Pancreas (tissue), 10 donors: ENCODE measurements around the gene PI4KA. TPM values are rescaled to one million over a fixed set of nuclear protein-coding genes. Genes with fewer than 3 reads are reported as not detected.

Experiments used
- ATAC-seq, 4 donors: fragments of 200-7000 bp; cut with Tn5 transposase; one replicate each; pipeline versions ENCODE4 v1.8.0 to v1.9.1; 2020; ENCODE audit warnings: mild to moderate bottlenecking in 4 of 4, moderate library complexity in 4 of 4
- DNase-seq, 6 donors: peaks; one replicate each; pipeline ENCODE4 v3.0.0-alpha.2; 2020
- FAIRE-seq: peaks from 2 replicates; lab custom pipeline; 2012; peaks lifted over from hg19 to GRCh38; lab: Jason Lieb, UNC
- H3K27ac ChIP-seq, 4 donors: fragments of 200-600 bp; sonication (generic); 1 replicate in 3 of 4; 2 replicates in 1 of 4; pipeline versions ENCODE4 v1.5.0 to v1.8.0; 2020
- H3K27me3 ChIP-seq, 4 donors: fragments of 200-600 bp; one replicate each; pipeline ENCODE4 v1.8.0; 2021
- H3K36me3 ChIP-seq, 3 donors: fragments of 200-600 bp; sonication (generic) in 1 of 3; one replicate each; pipeline versions ENCODE4 v1.5.0 to v1.8.0; 2020 to 2021
- H3K4me1 ChIP-seq, 3 donors: fragments of 200-600 bp; one replicate each; pipeline ENCODE4 v1.8.0; 2021
- H3K4me3 ChIP-seq, 4 donors: fragments of 200-600 bp; sonication (generic) in 2 of 4; one replicate each; pipeline versions ENCODE4 v1.5.0 to v1.8.0; 2020 to 2021
- H3K9me3 ChIP-seq, 4 donors: fragments of 200-600 bp; one replicate each; pipeline ENCODE4 v1.8.0; 2021
- CTCF ChIP-seq, 4 donors: fragments of 200-600 bp; sonication (generic) in 3 of 4; IDR thresholded peaks; one replicate each; pipeline versions ENCODE4 v1.5.0 to v1.8.0; 2021; ENCODE audit warnings: antibody characterized with exemption in 4 of 4
- WGBS, 2 donors: extraction: QIAGEN DNeasy Blood & Tissue Kit; methylation state at CpG; one replicate each; pipeline ENCODE4 v1.1.7; 2013; 5-methylcytosine and 5-hydroxymethylcytosine counted together
- intact Hi-C, 3 donors: fragments of 100-400 bp; cut with DNase I; formaldehyde crosslinking; loops; one replicate each; pipeline versions ENCODE4 v1.11.1 to v1.14.2; 2022
- polyA plus RNA-seq, 2 donors: library from polyadenylated mRNA; stranded (reverse); fragments of 200-250 nt; gene quantifications; one replicate each; pipeline ENCODE4 v1.2.3, GENCODE V29; 2013
- total RNA-seq, 6 donors: library from RNA; stranded (reverse); fragmentation: NEBNext Ultra II Directional in 4 of 6; extraction: Animal tissue kit (Norgen Biotek cat#: 25700) in 4 of 6; gene quantifications; one replicate each; pipeline versions ENCODE4 v1.2.1 to v1.2.4, GENCODE V29; 2021 to 2023
- donor health status: healthy with polysubstance abuse.
- donor health status: DM: no; HTN: no; CAD: no; lungs with moderate emphysema.
- donor health status: DM: no; HTN: no; CAD: no.
- donor health status: control.
- donor health status: control.
- donor health status: Bipolar disorder and iron deficiency.
- donor health status: DM: yes; HTN: yes; CAD: no.
- donor health status: DM: no; HTN: no; CAD: no.
- donor health status: DM: no; HTN: no; CAD: no.
- donor health status: DM: yes; HTN: yes; CAD: no.

PI4KA gene
- total and polyA plus RNA-seq, 8 donors: 23.6 to 46.6 (median 32.0) TPM

- 30 to 40% methylated on average over 10 of the region's 10 CpGs for WGBS, 2 donors
- DNase-seq (peak in 5 of 6 donors; percentile 43 to 60 (median 56)), ATAC-seq (peak; percentile 88 to 94 (median 91)), FAIRE-seq (no peak)
- peaks cover 0 to 8% (median 0%) of the 10 kb centered on the region in 3 donors for H3K36me3 ChIP-seq
- H3K27me3 ChIP-seq: no peaks in the 10 kb centered on the region
- intact Hi-C loops: no loop called here
- TF ChIP-seq CTCF (IDR thresholded peaks at IDR 0.05): no peak
- peaks cover 5 to 9% (median 7%) of the 10 kb centered on the region in 3 donors for H3K4me1 ChIP-seq
- H3K9me3 ChIP-seq: no peaks in the 10 kb centered on the region
- H3K27ac ChIP-seq: no peak overlapping the region
- H3K4me3 ChIP-seq: no peak overlapping the region
Observed at GRCh38 chr22:20786536-20786979, 72.1 kb downstream of the PI4KA start.

- H3K9me3 ChIP-seq: no peaks in the 10 kb centered on the region
- peak in 1 of 6 donors; percentile 25 for DNase-seq
- peaks cover 0 to 8% (median 0%) of the 10 kb centered on the region in 3 donors for H3K36me3 ChIP-seq
- no peak for FAIRE-seq
- peak in 1 of 4 donors; percentile 3 for ATAC-seq
- peaks cover 5 to 9% (median 7%) of the 10 kb centered on the region in 3 donors for H3K4me1 ChIP-seq
- H3K4me3 ChIP-seq: no peak overlapping the region
- H3K27ac ChIP-seq: no peak overlapping the region
- TF ChIP-seq CTCF (IDR thresholded peaks at IDR 0.05): no peak
- WGBS, 2 donors: 69 to 75% methylated on average over 7 to 8 of the region's 8 CpGs
- intact Hi-C loops: no loop called here
- H3K27me3 ChIP-seq: no peaks in the 10 kb centered on the region
Observed at GRCh38 chr22:20786048-20786447, 72.6 kb downstream of the PI4KA start.

- H3K4me3 ChIP-seq: no peak overlapping the region
- H3K27ac ChIP-seq: no peak overlapping the region
- H3K36me3 ChIP-seq: peaks cover 0 to 8% (median 0%) of the 10 kb centered on the region in 3 donors
- DNase-seq: no peak
- no peak for ATAC-seq
- no peak for FAIRE-seq
- intact Hi-C loops: no loop called here
- TF ChIP-seq CTCF (IDR thresholded peaks at IDR 0.05): no peak
- no peaks in the 10 kb centered on the region for H3K27me3 ChIP-seq
- 76 to 83% methylated on average over 3 of the region's 3 CpGs for WGBS, 2 donors
- H3K4me1 ChIP-seq: peaks cover 5 to 9% (median 7%) of the 10 kb centered on the region in 3 donors
- no peaks in the 10 kb centered on the region for H3K9me3 ChIP-seq
Observed at GRCh38 chr22:20785415-20785814, 73.2 kb downstream of the PI4KA start.

- Histone ChIP-seq H3K27ac (no peak overlapping the region), H3K4me3 (no peak overlapping the region), H3K9me3 (no peaks in the 10 kb centered on the region), H3K4me1 (peaks cover 5 to 9% (median 7%) of the 10 kb centered on the region in 3 donors), H3K27me3 (no peaks in the 10 kb centered on the region), H3K36me3 (peaks cover 0 to 8% (median 0%) of the 10 kb centered on the region in 3 donors)
- peak; percentile 41 to 61 (median 59) for TF ChIP-seq CTCF (IDR thresholded peaks at IDR 0.05)
- no peak for FAIRE-seq
- intact Hi-C loops: no loop called here
- 79 to 84% methylated on average over 14 of the region's 14 CpGs for WGBS, 2 donors
- peak in 1 of 6 donors; percentile 25 for DNase-seq
- ATAC-seq: peak in 3 of 4 donors; percentile 48 to 71 (median 56)
Observed at GRCh38 chr22:20783844-20784723, 74.5 kb downstream of the PI4KA start.
